ENCODE measurements around the gene DYNC1LI2.

DNA sequence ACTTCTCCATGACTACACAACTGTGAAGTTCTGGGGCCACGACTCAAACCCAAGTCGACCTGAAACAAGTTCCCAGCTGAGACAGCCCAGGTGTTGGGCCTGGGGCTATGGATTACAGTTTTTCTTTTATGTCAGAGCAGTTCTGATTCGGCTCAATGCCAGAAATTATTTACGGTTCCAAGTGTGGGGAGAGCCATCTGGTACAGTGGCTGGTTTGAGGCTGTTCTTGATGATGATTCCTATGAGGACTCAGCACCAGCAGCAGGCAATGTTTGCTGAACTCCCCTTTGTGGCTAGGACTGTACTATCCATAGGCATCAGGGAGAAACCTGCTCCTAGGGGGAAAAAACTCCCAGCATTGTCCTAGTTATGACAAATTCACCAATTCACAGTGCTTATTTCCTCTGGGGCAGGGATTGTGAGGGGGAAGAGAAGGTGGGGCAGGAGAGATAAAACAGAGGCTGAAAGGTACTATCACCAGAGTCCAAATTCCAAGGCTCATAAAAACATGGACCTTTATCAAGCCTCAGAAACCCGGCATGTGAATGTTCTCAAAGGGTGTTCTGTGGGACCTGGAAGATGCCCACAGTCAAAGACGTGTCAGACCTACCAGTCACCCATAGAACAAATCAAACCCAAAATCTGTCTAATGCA, 36.6 kb downstream of the DYNC1LI2 start:
- TF ChIP-seq, protein P1, sequence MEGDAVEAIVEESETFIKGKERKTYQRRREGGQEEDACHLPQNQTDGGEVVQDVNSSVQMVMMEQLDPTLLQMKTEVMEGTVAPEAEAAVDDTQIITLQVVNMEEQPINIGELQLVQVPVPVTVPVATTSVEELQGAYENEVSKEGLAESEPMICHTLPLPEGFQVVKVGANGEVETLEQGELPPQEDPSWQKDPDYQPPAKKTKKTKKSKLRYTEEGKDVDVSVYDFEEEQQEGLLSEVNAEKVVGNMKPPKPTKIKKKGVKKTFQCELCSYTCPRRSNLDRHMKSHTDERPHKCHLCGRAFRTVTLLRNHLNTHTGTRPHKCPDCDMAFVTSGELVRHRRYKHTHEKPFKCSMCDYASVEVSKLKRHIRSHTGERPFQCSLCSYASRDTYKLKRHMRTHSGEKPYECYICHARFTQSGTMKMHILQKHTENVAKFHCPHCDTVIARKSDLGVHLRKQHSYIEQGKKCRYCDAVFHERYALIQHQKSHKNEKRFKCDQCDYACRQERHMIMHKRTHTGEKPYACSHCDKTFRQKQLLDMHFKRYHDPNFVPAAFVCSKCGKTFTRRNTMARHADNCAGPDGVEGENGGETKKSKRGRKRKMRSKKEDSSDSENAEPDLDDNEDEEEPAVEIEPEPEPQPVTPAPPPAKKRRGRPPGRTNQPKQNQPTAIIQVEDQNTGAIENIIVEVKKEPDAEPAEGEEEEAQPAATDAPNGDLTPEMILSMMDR (IDR thresholded peaks at IDR 0.05 in 2 of 3, conservative IDR thresholded peaks at IDR 0.05 in 1 of 3; ENCODE audit: borderline replicate concordance in 1 of 3, insufficient read depth in 1 of 3, low read depth in 2 of 3, low read length in 2 of 3): no peak
- TF ChIP-seq EZH2 (IDR thresholded peaks at IDR 0.05) (no peak), JUND (IDR thresholded peaks at IDR 0.05) (no peak), POLR2A (IDR thresholded peaks at IDR 0.05; ENCODE audit: borderline replicate concordance, extremely low read depth, insufficient read depth, insufficient read length) (no peak), ZNF274 (IDR thresholded peaks at IDR 0.05; ENCODE audit: low read depth, low read length) (no peak), SRF (IDR thresholded peaks at IDR 0.05; ENCODE audit: low read depth) (no peak), TCF7L2 (IDR thresholded peaks at IDR 0.05; ENCODE audit: borderline replicate concordance, extremely low read depth, insufficient read depth, insufficient read length) (no peak), EGR1 (IDR thresholded peaks at IDR 0.05; ENCODE audit: low read depth) (no peak), YY1 (IDR thresholded peaks at IDR 0.05; ENCODE audit: extremely low read depth, insufficient replicate concordance, low read depth, low read length) (no peak), ZFX (IDR thresholded peaks at IDR 0.05) (no peak), EZH2phosphoT487 (IDR thresholded peaks at IDR 0.05; ENCODE audit: borderline replicate concordance) (no peak)
- TF ChIP-seq, protein P2, sequence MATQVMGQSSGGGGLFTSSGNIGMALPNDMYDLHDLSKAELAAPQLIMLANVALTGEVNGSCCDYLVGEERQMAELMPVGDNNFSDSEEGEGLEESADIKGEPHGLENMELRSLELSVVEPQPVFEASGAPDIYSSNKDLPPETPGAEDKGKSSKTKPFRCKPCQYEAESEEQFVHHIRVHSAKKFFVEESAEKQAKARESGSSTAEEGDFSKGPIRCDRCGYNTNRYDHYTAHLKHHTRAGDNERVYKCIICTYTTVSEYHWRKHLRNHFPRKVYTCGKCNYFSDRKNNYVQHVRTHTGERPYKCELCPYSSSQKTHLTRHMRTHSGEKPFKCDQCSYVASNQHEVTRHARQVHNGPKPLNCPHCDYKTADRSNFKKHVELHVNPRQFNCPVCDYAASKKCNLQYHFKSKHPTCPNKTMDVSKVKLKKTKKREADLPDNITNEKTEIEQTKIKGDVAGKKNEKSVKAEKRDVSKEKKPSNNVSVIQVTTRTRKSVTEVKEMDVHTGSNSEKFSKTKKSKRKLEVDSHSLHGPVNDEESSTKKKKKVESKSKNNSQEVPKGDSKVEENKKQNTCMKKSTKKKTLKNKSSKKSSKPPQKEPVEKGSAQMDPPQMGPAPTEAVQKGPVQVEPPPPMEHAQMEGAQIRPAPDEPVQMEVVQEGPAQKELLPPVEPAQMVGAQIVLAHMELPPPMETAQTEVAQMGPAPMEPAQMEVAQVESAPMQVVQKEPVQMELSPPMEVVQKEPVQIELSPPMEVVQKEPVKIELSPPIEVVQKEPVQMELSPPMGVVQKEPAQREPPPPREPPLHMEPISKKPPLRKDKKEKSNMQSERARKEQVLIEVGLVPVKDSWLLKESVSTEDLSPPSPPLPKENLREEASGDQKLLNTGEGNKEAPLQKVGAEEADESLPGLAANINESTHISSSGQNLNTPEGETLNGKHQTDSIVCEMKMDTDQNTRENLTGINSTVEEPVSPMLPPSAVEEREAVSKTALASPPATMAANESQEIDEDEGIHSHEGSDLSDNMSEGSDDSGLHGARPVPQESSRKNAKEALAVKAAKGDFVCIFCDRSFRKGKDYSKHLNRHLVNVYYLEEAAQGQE (IDR thresholded peaks at IDR 0.05; ENCODE audit: low read depth): no peak
- TF ChIP-seq, protein P3, sequence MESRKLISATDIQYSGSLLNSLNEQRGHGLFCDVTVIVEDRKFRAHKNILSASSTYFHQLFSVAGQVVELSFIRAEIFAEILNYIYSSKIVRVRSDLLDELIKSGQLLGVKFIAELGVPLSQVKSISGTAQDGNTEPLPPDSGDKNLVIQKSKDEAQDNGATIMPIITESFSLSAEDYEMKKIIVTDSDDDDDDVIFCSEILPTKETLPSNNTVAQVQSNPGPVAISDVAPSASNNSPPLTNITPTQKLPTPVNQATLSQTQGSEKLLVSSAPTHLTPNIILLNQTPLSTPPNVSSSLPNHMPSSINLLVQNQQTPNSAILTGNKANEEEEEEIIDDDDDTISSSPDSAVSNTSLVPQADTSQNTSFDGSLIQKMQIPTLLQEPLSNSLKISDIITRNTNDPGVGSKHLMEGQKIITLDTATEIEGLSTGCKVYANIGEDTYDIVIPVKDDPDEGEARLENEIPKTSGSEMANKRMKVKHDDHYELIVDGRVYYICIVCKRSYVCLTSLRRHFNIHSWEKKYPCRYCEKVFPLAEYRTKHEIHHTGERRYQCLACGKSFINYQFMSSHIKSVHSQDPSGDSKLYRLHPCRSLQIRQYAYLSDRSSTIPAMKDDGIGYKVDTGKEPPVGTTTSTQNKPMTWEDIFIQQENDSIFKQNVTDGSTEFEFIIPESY (IDR thresholded peaks at IDR 0.05; ENCODE audit: extremely low read depth, insufficient replicate concordance, low read length): no peak
- TF ChIP-seq, protein P4, sequence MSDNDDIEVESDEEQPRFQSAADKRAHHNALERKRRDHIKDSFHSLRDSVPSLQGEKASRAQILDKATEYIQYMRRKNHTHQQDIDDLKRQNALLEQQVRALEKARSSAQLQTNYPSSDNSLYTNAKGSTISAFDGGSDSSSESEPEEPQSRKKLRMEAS (IDR thresholded peaks at IDR 0.05): no peak

Data from HCT116 (cell line).